ENCODE results near the gene KRTAP5-4.
"Not testable (repeated sequence)": the region's sequence is repeated elsewhere in the genome, so short reads cannot be mapped to it uniquely, and the experiment has no call there.

Gene KRTAP5-4

DNA sequence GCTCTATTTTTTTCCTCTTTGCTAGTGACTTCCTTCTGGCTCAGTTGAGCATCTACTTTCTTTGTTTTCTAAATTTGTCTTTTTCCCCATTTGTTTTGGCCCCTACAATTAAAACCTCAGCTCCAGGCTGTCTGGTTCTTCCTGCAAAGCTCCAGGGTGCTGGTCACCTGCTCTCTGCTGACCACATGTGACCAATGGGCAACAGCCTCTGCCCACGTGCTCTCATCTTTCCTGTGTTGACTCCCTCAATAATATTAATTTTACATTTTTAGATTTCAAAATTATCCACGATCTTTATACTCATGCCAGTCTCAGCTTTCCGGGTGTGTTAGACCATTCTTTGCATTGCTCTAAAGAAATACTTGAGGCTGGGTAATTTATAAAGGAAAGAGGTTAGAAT lies 23.5 kb downstream of the KRTAP5-4 start:
- peak; percentile 47 for DNase-seq

DNA sequence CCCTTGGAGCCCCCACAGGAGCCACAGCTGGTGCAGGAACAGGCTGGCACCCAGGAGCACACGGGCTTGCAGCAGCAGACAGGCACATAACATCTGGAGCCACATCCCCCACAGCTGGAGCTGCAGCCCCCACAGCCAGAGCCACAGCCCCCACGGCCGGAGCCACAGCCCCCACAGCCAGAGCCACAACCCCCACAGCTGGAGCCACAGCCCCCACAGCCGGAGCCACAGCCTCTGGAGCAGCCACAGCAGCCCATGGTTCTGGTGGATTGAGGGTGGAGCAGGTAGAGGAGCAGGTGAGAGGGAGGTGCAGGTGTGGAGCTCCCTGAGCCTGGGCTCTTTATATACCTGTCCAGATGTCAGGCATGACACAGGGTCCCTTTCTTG lies 24.0 kb downstream of the KRTAP5-4 start, which contains the start of gene KRTAP5-2:
KRTAP5-2 (minus strand) TSS at position 301 of the 387 bp plus-strand sequence; CDS start at position 257, 44 bp downstream.
- DNase-seq = no peak

DNA sequence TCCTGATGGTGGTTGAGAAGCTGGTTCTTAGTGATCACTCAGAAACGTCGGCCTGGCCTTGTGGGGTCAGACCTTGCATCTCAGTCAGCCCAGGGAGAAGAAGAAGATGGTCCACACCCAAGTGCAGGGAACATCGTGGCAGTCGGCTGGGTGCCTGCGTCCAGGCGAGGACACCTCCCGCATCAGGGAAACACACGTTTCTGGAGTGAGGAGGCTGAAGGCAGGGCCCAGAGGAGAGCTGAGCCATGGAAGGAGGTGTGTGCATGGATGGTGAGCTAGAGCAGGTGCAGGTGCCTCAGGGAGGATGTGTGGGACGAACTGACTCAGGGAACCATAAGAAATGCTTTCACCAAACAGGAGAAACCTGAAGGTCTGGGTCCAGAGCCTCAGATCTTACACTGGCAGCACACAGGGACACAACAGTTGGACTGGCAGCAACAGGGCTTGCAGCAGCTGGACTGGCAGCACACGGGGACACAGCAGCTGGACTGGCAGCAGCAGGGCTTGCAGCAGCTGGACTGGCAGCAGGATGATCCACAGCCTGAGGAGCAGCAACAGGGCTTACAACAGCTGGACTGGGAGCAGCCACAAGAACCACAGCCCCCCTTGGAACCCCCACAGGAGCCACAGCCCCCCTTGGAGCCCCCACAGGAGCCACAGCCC lies 24.5 kb downstream of the KRTAP5-4 start:
- DNase-seq = no peak

DNA sequence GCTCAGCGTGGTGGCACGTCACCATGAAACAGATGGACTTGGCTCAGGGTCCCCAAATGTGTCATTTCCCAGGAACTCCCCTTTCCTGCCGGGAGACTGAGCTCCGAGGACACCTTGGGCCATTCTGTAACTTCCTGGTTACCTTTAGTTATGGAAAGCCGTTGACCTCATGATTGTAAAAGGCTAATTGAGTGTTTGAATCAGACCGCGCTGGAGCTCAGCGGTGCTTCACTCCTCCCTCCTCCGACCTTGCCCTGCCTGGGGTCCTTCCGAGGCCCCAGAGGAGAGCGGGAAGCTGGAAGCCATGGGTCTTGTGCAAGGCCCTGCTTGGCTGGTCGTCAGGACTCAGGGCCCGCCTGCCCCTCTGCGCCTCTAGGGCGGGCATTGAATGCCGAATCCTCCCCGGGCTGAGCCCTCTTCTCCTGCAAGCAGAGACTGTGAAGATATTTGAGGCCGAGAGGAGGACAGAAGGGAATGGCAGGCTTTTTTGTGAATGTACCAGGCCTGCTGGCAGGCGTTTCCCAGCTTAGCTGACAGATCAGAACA lies 25.3 kb downstream of the KRTAP5-4 start:
- DNase-seq = not testable (repeated sequence)

DNA sequence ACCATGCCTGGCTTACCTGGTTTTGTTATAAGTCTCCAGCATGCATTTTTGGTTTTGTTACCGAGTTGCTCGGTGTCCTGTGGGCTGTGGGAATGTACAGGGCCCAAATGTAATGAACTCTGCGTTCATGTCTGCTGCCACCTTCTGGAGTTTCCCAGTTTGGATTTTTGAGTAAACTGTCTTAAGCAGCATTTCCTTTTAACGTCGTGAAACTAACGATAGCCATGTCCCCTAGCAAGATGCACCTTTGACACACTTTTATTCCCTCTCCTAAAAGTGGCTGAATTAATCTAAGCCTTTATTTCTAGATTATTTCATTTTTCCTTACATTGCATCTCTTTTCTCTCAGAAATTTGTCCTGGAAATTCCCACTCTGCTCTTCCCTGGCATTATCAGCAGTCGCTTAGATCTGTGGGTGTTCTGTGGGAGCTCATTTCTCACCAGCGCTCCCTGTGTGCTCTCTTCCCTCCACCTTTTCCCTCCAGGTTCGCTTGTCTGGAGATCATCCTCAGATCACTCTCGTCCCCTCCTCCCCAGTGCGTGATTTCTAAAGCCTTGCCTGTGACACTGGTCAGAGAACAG lies 25.9 kb downstream of the KRTAP5-4 start:
- not testable (repeated sequence) for DNase-seq

DNA sequence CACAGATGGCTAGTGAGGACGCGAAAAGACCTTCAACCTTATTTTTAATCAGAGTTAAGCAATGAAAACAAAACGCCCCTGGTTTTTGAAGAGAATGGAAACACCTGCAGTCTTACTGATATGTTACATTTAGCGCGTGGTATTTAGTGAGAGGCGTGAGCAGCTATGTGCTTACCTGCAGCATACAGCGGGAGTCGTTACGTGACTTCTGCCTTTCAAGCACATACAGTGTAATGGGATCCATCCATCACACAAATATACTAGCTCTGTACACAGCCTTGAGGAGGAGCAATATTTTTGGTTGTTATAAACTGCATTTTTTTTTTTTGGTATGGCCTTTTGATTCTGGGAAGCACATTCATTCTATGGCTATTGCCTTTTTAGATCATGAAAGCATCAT lies 29.3 kb downstream of the KRTAP5-4 start:
- DNase-seq = peak; percentile 25

DNA sequence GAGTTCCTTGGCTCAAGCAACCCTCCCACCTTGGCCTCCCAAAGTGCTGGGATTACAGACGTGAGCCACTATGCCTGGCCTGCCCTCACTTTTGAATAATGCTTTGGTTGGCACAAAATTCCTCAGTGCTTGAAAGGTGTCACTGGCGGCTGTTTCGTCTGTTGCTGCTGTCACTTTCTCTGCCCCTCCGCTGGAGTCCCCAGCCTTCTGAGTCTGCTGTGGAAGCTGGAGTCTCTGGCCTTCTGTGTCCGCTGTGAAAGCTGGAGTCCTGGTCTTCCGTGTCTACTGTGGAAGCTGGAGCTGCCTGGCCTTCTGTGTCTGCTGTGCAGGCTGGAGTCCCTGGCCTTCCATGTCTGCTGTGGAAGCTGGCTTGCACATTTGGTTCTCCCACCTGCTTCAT lies 31.9 kb downstream of the KRTAP5-4 start:
- DNase-seq = no peak

DNA sequence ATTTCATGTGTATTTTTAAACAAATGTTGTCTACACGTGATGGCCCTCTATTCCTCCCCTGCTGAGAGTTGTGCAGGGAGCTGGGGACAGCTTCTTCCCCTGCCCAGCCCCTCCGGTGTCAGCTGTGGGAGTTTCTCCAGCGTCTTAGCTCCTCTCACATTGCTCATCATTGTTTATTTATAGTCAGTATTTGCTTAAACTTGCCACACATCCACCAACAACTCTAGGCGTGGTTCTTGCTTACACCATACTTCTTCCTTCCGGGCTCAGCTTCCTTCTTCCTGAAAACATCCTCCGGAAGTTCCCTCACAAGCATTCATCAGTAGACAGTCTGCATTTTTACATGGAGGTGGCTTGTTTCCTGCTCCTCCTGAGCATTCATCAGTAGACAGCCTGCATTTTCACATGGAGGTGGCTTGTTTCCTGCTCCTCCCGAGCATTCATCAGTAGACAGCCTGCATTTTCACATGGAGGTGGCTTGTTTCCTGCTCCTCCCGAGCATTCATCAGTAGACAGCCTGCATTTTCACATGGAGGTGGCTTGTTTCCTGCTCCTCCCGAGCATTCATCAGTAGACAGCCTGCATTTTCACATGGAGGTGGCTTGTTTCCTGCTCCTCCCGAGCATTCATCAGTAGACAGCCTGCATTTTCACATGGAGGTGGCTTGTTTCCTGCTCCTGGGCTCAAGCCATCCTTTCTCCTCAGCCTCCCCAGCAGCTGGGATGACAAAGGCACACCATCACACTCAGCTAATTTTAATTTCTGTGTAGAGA lies 32.6 kb downstream of the KRTAP5-4 start:
- DNase-seq = not testable (repeated sequence)

DNA sequence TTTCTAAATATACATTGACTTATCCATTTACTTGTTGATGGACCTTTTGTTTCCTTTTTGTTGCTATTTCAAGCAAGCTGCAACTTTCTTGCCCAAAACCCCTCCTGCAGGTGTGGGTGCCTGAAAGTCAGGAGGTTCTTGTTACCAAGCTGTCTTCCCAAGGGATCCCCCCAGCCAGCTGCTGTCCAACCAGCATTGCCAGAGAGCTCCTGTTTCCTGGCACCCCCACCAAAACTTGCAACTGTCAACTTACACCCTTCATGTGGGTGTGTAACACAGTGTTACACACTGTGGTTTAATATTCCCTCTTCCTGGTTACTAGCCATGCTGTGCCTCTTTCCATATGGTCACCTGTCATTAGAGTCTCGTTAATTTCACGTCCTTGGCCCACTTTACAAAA lies 35.2 kb downstream of the KRTAP5-4 start:
- DNase-seq = no peak

DNA sequence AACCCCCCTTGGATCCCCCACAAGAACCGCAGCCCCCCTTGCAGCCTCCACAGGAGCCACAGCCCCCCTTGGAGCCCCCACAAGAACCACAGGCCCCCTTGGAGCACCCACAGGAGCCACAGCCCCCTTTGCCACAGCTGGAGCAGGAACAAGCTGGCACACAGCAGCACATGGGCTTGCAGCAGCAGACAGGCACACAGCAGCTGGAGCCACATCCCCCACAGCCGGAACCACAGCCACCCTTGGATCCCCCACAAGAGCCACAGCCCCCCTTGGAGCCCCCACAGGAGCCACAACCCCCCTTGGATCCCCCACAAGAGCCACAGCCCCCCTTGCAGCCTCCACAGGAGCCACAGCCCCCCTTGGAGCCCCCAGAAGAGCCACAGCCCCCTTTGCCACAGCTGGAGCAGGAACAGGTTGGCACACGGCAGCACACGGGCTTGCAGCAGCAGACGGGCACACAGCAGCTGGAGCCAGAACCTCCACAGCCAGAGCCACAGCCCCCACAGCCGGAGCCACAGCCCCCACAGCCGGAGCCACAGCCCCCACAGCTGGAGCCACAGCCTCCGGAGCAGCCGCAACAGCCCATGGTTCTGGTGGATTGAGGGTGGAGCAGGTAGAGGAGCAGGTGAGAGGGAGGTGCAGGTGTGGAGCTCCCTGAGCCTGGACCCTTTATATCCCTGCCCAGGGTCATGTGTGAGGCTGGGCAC lies 37.1 kb downstream of the KRTAP5-4 start, which contains the start of gene KRTAP5-1:
KRTAP5-1 (minus strand) TSS at position 623 of the 710 bp plus-strand sequence; CDS start at position 589, 34 bp downstream.
- DNase-seq = not testable (repeated sequence)

DNA sequence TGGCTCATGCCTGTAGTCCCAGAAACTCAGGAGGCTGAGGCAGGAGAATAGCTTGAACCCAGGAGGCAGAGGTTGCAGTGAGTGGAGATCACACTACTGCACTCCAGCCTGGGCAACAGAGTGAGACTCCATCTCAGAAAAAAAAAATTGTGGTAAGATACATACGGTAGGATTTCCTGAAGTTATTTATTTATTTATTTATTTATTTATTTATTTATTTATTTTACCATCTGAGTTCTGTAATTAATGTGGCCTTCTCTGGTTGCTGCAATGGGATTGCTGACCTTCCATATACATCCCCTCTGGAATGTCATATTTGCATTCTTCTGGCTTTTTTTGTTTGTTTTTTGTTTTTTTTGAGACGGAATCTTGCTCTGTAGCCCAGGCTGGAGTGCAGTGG lies 39.0 kb downstream of the KRTAP5-4 start:
- DNase-seq = not testable (repeated sequence)

DNA sequence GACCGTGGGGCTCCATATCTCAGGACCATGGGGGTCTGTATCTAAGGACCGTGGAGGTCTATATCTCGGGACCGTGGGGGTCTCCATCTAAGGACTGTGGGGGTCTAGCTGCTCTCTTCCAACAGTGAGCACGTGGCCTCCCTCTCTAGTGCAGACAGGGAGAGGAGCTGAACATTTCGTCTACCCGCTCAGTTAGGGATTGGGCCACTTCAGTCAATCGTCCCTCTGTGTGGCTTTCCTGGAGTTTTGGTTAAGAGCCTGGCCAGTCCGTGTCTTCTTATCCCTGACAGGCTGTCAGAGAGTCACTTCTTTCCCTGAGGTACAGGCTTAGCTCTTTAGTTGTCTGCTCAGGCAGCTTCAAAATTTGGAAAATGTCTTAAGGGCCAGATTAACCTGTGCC lies 40.0 kb downstream of the KRTAP5-4 start:
- no peak for DNase-seq

DNA sequence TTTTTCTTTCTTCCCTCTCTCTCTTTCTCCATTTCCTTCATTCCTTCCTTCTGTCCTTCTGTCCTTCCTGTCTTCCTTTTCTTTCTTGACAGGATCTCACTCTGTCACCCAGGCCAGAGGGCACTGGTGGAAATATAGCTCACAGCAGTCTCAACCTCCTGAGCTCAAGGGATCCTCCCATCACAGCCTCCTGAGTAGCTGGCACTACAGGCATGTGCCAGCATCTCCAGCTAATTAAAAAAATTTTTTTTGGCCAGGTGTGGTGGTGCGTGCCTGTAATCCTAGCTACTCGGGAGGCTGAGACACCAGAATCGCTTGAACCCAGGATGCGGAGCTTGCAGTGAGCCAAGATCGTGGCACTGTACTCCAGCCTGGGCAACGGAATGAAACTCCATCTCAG lies 45.1 kb downstream of the KRTAP5-4 start:
- no peak for DNase-seq

DNA sequence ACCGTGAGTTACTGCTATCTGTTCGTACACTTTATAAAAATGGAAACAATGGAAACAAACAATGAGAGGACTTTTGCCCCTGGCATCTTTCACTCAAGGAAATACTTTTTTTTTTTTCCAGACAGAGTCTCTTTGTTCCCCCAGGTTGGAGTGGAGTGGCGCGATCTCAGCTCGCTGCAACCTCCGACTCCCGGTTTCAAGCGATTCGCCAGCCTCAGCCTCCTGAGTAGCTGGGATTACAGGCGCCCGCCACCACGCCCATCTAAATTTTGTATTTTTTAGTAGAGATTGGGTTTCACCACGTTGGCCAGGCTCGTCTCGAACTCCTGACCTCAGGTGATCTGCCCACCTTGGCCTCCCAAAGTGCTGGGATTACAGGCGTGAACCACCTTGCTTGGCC lies 46.2 kb downstream of the KRTAP5-4 start:
- not testable (repeated sequence) for DNase-seq

DNA sequence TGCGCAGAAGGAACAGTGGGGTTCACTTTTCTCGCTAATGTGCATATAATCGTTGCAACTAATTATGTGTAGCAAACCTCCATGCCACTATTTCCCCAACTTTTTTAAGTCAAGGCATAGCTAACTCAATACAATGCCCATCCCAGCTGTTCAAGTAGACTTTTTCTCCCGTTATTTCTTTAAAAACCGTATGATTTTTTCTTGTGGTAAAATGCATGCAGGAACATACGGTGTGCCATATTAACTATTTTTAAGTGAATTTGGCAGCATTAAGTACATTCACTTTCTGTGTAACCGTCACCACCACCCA lies 47.0 kb downstream of the KRTAP5-4 start:
- no peak for DNase-seq

DNA sequence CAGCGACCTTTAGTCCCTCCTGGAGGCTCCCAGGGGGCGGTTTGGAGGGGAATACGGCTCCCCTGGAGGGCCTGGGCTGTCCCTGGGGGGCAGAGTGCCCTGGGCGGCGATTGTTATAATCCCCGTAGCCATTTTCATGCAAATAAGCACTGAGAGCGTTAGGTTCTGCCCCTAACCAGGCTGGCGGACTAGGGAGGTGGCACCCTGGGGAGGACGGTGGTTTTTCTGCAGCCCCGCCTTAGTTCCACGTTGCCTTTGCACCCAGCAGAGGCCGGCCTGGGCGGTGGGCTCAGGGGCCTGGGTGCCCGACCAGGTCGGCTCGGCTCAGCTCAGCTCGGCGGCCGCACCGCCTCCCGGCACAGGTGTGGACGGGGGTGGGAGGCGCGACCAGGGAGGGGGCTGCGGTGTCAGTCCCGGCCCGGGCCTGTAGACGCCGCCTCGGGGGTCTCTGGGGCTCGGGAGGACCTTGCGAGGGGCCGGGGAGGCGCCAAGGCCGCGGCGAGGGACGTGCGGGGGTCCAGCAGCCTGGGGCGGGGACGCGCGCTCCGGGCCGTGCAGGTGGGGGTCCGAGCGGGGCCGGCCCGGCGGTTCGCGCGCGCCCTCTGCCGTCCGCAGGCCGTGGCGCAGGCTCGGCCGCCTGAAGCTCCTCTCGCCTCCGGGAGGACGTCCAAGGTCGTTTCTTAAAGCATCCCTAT lies 47.6 kb downstream of the KRTAP5-4 start:
- peak; percentile 98 for DNase-seq

DNA sequence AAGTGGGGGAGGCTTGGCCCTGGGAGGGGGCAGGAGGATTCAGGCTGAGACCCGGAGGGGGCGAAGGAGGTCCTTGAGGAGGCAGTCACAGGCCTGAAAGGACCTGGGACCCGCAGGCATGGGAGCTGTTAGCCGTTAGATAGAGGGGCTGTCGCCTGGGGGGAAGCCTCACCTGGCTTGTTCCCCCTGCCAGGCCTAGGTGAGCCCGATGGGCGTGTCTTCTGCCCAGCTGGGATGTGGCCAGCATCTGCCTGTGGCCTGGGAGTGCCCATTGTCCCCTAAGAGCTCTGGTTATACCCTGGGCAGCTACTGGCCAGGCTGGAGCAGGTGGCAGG lies 48.1 kb downstream of the KRTAP5-4 start:
- no peak for DNase-seq

DNA sequence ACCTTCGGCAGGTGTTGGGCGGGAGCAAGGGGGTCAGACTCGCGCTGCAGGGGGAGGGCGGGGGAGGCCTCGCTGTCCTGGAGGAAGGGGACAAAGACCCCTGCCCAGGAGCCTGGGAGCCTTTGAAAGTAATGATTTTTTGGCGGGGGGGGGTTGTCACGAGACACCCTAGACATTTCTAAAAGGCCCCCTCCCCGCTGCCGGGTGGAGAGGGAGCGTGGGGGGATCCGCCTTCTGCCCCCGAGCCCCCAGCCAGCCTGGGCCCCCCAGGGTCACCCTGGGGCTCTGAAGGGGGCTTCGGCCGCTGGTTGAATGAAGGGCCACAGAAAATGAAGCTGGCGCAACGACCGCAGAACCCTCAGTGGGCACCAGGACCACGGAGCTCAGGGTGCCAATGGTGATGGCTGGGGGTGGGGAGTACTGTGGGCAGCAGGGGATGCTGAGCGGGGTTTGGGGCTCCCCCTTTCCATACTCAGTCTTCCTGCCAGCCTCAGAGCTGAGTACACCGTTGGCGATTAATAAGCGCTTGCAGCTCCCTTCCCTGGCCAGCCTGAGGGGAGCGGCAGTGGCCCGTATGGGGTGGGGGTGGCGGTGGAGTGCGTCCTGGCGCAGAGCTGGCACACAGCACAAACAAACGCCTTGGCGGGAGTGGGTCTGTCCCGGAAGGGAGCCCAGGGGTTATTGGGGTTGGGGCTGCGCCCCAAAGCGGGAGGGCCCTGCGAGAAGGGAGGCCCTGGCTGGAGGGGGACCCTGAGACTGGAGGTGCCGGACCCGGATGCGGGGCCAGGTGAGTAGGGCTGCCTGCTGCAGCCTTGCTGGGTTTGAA lies 48.6 kb downstream of the KRTAP5-4 start:
- peak; percentile 64 for DNase-seq

DNA sequence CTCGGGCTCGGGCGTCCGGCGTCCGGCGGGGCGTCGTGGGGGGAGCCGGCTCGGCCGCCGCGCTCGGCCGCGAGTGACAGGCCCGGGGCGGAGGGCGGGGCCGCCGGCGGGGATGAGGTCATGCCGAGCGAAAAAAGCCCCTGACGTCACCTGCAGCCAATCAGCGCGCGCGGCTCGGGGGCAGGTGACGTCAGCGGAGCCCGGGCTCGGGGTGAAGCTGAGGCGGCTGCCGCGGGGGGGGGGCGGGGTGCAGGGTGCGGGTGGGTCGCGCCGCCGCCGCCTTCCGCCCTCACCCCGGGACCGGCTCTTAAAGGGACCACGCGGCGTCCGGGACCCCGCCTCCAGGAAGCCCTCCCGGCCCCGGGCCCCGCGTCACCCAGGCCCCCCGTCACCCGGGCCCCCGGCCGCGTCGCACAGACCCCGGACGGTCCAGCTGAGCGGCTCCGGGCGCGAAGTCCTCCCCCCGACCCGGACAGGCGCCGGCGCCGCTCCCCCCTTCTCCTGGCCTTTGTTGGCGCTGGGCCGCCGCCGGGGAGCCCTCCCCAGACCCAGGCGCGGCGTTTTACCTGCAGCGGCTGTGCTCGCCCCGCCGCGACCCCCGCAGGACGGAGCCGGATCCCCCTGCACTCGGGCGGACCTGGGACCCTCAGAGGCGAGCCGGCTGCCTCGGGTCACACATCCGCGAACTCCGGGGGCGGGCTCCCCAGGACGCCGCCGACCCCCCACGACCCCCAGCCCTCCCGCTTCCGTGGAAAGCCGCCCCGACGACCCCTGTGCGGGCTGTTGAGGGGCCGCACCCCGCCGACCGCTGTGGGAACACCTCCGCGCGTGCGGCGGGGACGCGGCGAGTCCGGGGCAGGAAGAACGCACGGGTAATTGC lies 49.5 kb downstream of the KRTAP5-4 start, which contains the start of gene DUSP8:
DUSP8 (minus strand) TSS at position 75 of the 880 bp plus-strand sequence. CDS start 6,445 bp downstream, outside the sequence.
- peak; percentile 91 for DNase-seq

DNA sequence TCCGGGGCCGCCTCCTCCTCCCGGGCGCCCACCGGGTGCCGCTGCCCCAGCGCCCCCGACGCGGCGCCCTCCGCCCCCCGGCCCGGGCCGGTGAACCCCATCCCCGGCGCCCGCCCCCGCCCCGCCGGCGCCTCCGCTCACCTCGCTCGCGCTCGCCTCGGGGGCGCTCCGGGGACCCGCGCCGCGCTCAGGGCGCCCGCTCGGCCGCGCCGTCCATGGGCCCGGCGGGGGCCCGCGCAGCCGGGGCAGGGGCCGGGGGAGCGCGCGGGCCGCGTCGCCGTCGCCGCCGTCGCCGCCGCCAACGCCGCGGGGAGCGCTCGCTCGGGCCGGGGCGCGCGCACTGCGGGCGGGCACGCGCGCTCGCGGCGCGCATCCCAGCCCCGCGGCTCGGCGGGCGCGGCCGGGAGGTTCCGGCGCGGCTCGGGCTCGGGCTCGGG lies 50.2 kb downstream of the KRTAP5-4 start:
- no peak for DNase-seq

All from NCI-H146 (cell line).